ENCODE results near the gene SPCS3.

- TF ChIP-seq PRDM4 (tag by site-specific recombination; IDR thresholded peaks at IDR 0.05) (no peak), ZSCAN23 (tag by site-specific recombination; IDR thresholded peaks at IDR 0.05) (no peak), CTCF (tag by site-specific recombination; IDR thresholded peaks at IDR 0.05) (no peak), ZNF24 (tag by site-specific recombination; IDR thresholded peaks at IDR 0.05) (no peak), ZBTB26 (tag by site-specific recombination; optimal IDR thresholded peaks at IDR 0.05) (no peak), ZNF623 (tag by site-specific recombination; IDR thresholded peaks at IDR 0.05) (no peak), ZNF280D (tag by site-specific recombination; IDR thresholded peaks at IDR 0.05) (no peak), RBAK (tag by site-specific recombination; IDR thresholded peaks at IDR 0.05) (no peak), ZNF138 (tag by site-specific recombination; IDR thresholded peaks at IDR 0.05; ENCODE audit: borderline replicate concordance) (no peak), ZNF449 (tag by site-specific recombination; IDR thresholded peaks at IDR 0.05) (no peak), ZNF223 (tag by site-specific recombination; IDR thresholded peaks at IDR 0.05) (no peak), ZNF274 (IDR thresholded peaks at IDR 0.05; ENCODE audit: low read length) (no peak), ZNF274 (tag by site-specific recombination; IDR thresholded peaks at IDR 0.05; ENCODE audit: borderline replicate concordance) (no peak)
Measured at GRCh38 chr4:176357359-176358082, 37.8 kb downstream of the SPCS3 start.
